ENCODE data around the gene UBE3D.
"Not testable (repeated sequence)": the region's sequence is repeated elsewhere in the genome, so short reads cannot be mapped to it uniquely, and the experiment has no call there.

UBE3D gene

GRCh38 chr6:82910395-82910794 is 155.2 kb downstream of the UBE3D start:
- DNase-seq (ENCODE audit: low spot score) = no peak

DNA sequence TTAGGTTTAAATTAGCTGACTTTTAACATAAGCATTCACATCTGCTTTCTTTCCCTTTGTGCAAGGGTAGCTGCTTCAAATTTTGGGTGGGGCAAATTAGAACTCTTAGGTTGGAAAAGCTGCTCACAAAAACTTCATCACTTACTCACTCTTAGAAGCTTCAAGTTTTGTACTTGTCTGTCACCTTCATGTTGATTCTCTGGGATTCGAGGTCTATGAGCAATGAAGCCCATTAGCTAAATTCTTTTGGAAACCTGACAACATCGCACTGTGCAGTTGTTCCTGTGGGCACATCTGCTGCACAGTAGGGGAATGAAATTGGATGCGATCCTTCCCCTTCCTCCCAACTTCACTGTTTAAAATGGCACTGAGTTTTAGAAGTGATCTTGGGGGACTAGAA is 156.1 kb downstream of the UBE3D start:
- no peak for DNase-seq (ENCODE audit: low spot score)

DNA sequence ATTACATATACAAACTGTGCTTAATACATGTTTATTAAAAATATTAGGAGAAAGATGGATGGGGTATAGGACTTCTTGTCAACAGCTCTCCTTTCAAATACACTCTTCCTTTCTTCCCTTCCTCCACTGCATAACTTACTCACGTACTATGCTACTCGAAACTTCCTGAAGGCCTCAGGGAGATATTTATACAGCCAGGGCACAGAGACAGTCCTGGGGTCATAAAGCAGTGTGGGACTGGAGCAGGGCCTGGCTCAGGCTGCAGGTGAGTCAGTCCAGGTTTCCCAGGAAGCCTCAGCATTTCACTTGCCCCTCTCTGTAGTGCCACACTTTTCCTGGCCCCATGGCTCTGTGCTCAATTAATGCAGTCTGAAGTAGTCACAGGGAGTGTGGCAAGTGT is 157.0 kb downstream of the UBE3D start:
- DNase-seq (ENCODE audit: low spot score) = no peak

- no peak for DNase-seq (ENCODE audit: low spot score)
These were observed 158.7 kb downstream of the UBE3D start for GRCh38 chr6:82906951-82907350.

GRCh38 chr6:82906489-82906888 is 159.2 kb downstream of the UBE3D start:
- DNase-seq (ENCODE audit: low spot score) = no peak

GRCh38 chr6:82904860-82905259 is 160.8 kb downstream of the UBE3D start:
- DNase-seq (ENCODE audit: low spot score) = no peak

GRCh38 chr6:82904257-82904656 is 161.4 kb downstream of the UBE3D start:
- DNase-seq (ENCODE audit: low spot score) = no peak

DNA sequence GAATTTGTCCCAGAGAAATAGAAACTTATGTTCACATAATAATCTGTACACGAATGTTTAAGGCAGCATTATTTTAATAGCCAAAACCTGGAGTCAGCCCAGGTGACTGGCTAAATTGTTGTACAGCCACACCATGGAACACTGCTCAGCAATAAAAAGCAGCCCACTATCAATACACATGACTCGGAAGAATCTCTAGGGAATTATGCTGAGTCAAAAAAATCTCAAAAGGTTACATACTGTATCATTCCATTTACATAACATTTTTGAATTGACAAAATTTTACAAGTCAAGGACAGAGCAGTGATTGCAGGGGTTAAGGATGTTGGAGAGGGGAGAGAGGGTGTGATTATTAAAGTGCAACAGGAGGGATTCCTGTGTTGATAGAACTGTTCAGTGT is 163.4 kb downstream of the UBE3D start:
- DNase-seq (ENCODE audit: low spot score) = no peak

DNA sequence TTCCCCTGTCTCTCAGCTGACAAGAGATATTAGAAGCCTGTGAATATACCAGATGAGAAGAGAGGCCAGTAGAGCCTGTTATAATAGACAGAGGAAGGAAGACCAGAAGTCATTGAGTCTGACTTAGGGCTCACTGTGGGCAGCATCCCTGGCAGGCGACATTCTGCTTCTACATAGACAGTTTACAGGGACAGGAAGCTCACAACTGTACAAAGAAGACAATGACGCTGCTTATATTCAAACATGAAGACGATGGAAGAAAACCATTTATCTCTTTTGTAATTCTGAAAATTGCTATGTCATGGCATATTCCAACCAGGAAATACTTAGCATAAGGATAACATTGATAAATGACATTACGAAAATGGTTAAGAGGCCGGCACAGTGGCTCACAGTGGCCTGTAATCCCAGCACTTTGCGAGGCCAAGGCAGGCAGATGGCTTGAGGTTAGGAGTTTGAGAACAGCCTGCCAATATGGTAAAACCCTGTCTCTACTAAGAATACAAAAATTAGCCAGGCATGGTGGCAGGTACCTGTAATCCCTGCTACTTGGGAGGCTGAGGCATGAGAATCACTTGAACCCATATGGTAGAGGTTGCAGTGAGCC is 170.9 kb downstream of the UBE3D start:
- DNase-seq (ENCODE audit: low spot score) = no peak

GRCh38 chr6:82893889-82894652 is 171.6 kb downstream of the UBE3D start:
- DNase-seq (ENCODE audit: low spot score) = no peak

DNA sequence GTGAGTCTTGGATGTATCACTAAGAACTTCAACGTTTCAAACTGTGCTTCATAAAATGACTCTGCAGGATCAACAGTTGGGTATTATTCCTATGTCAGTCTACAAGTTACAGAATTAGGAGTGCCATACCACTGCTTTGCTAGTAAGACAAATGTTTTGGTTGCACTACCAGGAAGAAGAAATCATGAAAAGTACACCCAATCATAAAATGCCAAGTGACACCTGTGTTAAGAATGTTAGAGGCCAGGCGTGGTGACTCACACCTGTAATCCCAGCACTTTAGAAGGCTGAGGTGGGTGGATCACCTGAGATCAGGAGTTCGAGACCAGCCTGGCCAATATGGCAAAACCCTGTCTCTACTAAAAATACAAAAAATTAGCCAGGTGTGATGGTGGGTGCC is 174.1 kb downstream of the UBE3D start:
- DNase-seq (ENCODE audit: low spot score) = not testable (repeated sequence)

GRCh38 chr6:82891076-82891475 is 174.6 kb downstream of the UBE3D start:
- DNase-seq (ENCODE audit: low spot score) = no peak

GRCh38 chr6:82890240-82890639 is 175.4 kb downstream of the UBE3D start:
- no peak for DNase-seq (ENCODE audit: low spot score)

DNA sequence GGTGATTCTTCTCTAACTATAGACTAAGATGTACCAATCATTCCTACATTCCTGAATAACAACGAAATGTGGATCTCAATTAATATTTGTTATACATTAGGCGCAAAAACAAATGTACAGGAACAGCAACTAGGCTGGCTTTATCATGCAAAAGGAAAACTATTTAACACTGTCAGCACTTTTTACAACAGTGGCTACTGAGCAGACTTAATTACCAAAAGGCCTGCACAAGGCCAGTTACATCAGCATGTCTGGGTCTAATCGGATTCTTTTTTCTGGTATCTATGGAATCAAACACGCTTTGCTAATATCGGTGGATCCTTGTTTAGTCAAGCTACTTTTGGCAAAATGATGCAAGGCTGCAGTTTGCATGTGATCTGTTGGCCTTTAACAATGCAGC is 176.5 kb downstream of the UBE3D start:
- DNase-seq (ENCODE audit: low spot score) = no peak

GRCh38 chr6:82882363-82883023 is 183.1 kb downstream of the UBE3D start:
- DNase-seq (ENCODE audit: low spot score) = no peak

GRCh38 chr6:82881519-82881918 is 184.1 kb downstream of the UBE3D start:
- no peak for DNase-seq (ENCODE audit: low spot score)

GRCh38 chr6:82878812-82879211 is 186.8 kb downstream of the UBE3D start:
- DNase-seq (ENCODE audit: low spot score) = no peak

DNA sequence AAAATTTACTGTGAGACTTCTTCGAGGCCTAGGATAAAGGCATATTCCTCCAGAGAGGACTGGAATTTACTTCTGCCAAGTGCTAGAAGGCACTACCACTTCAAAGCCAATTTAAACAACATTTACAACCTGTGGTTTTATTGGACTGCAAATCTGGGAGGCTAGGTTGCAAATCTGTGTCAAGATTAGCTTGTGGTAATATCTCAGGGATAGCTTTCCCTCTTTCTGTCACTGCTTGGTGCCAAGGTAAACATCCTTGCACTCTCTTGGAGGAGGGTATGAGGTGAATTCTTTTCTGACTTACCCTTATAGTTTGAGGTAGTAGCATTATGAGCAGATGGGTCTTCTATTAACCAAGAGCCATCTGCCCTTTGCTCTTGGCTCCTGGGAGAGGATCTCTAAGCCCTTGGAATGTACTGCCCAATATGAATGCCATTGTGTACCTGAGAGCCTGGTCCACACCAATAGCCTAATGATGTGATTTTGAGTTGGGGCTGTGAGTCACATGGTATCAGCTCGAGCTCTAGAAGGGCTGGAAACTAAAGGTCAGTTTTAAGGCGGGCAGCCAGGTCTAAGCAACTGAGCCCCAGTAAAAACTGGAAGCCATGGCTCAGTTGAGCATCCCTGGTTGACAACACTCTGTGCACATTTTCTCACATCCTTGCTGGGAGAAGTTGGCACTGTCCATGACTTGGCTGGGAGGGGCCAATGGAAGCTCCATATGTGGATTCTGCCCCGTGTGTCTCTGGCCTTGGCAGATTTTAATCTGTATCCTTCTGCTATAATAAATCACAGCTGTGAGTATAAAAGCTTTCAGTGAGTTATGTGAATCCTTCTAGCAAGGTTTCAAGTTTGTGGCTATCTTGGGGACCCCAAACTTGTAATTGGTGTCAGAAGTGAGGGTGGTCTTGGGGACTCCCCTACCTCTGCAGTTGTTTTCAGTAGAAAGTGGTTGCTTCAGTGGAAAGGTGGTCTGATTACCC is 188.1 kb downstream of the UBE3D start:
- no peak for DNase-seq (ENCODE audit: low spot score)

DNA sequence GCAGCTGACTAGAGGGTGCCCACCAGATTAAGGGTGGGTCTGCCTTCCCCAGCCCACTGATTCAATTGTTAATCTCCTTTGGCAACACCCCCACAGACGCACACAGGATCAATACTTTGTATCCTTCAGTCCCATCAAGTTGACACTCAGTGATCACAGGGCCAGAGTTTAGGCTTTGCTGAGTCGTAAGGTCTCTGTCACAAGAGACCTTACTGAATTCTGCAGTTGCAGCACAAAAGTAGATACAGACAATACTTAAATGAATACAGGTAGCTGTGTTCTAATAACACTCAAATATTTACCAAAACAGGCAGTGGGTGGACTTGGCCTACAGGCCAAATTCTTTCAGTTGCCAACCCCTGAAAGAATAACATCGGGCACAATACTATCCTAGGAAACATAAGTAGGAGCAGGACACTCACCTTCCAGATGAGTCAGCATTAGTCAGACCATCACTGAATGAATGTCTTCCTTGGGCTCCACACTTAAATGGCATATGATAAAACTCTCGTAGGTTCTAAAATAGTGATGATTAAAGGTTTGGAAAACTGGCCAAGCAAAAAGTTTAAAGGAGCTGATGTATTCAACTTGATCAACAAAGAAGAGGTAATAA is 190.0 kb downstream of the UBE3D start:
- peak; percentile 81 for DNase-seq (ENCODE audit: low spot score)

DNA sequence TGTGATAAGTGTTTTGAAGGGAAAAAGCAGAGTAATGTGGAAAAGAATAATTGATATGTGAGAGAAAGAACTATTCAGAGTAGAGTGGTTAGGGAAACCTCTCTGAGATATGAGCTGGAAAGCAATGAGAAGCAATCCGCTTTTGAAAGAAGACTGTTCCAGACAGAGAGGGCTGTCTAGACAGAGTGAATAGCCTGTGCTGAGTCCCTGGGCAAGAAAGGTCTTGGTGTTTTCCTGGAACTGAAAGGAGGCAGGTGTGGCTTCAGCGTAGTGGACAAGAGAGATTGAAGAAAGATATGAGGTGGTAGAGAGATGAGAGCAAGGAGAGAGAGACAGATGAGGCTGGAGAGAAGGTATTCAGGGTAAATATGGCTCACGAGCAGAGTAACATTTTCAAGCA is 190.8 kb downstream of the UBE3D start:
- no peak for DNase-seq (ENCODE audit: low spot score)

- no peak for DNase-seq (ENCODE audit: low spot score)
These were observed 193.5 kb downstream of the UBE3D start for GRCh38 chr6:82872185-82872584.

Measured in kidney capillary endothelial cell (primary cell).